ENCODE results near the gene SRGAP3.

DNA sequence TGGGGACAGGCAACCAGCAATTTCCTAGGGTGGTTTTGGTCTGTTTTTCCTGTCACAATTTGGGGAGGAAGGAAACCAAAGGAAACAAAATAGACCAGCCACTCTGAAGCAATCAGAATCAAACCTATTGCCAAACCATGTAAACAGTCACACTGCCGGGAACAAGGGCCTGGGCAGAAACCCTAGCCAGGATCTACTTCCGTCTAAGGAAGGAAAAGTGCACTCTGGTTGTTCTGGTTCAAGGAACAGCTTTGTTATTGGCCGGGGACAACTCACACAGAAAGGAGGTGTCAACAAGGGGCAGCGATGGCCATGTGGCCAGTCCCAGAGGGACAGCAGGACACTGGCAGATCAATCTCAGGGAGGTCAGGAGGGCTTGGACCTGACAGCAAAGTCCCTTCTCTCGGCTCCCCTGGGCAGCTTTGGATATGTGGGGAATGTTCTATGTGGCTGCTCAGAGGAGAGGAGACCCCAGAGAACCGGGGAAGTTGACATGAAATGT lies 268.6 kb downstream of the SRGAP3 start:
- TF ChIP-seq, protein P1, sequence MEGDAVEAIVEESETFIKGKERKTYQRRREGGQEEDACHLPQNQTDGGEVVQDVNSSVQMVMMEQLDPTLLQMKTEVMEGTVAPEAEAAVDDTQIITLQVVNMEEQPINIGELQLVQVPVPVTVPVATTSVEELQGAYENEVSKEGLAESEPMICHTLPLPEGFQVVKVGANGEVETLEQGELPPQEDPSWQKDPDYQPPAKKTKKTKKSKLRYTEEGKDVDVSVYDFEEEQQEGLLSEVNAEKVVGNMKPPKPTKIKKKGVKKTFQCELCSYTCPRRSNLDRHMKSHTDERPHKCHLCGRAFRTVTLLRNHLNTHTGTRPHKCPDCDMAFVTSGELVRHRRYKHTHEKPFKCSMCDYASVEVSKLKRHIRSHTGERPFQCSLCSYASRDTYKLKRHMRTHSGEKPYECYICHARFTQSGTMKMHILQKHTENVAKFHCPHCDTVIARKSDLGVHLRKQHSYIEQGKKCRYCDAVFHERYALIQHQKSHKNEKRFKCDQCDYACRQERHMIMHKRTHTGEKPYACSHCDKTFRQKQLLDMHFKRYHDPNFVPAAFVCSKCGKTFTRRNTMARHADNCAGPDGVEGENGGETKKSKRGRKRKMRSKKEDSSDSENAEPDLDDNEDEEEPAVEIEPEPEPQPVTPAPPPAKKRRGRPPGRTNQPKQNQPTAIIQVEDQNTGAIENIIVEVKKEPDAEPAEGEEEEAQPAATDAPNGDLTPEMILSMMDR (IDR thresholded peaks at IDR 0.05), result no peak
- no peak for TF ChIP-seq POLR2A (IDR thresholded peaks at IDR 0.05)

Measured in testis (tissue), 2 donors.